Panc1 (cell line): ENCODE data around the gene NAA80. TPM values are rescaled to one million over a fixed set of nuclear protein-coding genes. Genes with fewer than 3 reads are reported as not detected.

Experiments used
- ATAC-seq: fragments of 200-7000 bp; cut with Tn5 transposase; 2 replicates; pipeline ENCODE4 v1.9.1; 2020; ENCODE audit warnings: mild to moderate bottlenecking, moderate library complexity
- BruUV-seq: library from RNA; stranded (reverse); fragments of 400-500 nt; replicated peaks from 2 replicates; lab custom pipeline; 2021; lab: Mats Ljungman, UMichigan
- CTCF ChIA-PET: fragments of 300-600 bp; sonication (Branson Sonifier 250); formaldehyde crosslinking; loops from one replicate; lab custom pipeline; 2022; ENCODE audit warnings: antibody characterized with exemption; lab: Charles Lee
- POLR2A ChIA-PET: fragments of 300-600 bp; sonication (Branson Sonifier 250); formaldehyde crosslinking; loops from one replicate; lab custom pipeline; 2022; ENCODE audit warnings: antibody characterized with exemption; lab: Charles Lee
- DNase-seq: peaks from one replicate; pipeline ENCODE4 v3.0.0-alpha.2; 2010; ENCODE audit warnings: low read depth, low spot score
- H3K27ac ChIP-seq: 2 replicates; pipeline ENCODE4 v1.5.1; 2011; ENCODE audit warnings: mild to moderate bottlenecking, low read length, inconsistent platforms
- H3K27me3 ChIP-seq: fragments of 200-500 bp; sonication (Bioruptor generic); 2 replicates; pipeline ENCODE4 v1.6.0; 2014; ENCODE audit warnings: low read length, inconsistent platforms; ENCODE audit not compliant: control insufficient read depth, insufficient read depth
- H3K36me3 ChIP-seq: fragments of 200-500 bp; sonication (Bioruptor generic); 2 replicates; pipeline ENCODE4 v1.5.1; 2014; ENCODE audit warnings: inconsistent platforms, mild to moderate bottlenecking, low read length, moderate library complexity; ENCODE audit not compliant: control insufficient read depth, insufficient read depth
- H3K4me1 ChIP-seq: 2 replicates; pipeline ENCODE4 v1.5.1; 2011; ENCODE audit warnings: inconsistent platforms, mild to moderate bottlenecking, low read length, moderate library complexity; ENCODE audit not compliant: control insufficient read depth, insufficient read depth
- H3K4me3 ChIP-seq, 2 experiments: 2 replicates each; pipeline ENCODE4 v1.5.1; 2011 to 2012; ENCODE audit warnings: low read depth in 2 of 2, low read length in 2 of 2, mild to moderate bottlenecking in 2 of 2, inconsistent platforms in 1 of 2, moderate library complexity in 1 of 2
- H3K9me3 ChIP-seq: fragments of 200-500 bp; sonication (Bioruptor generic); 2 replicates; pipeline ENCODE4 v1.5.1; 2014; ENCODE audit warnings: low read depth, mild to moderate bottlenecking, inconsistent platforms, low read length, moderate library complexity; ENCODE audit not compliant: control insufficient read depth, insufficient read depth
- CTCF ChIP-seq: fragments of 450-650 bp; IDR thresholded peaks from 2 replicates; pipeline ENCODE4 v1.5.1; 2017; ENCODE audit warnings: mild to moderate bottlenecking
- POLR2AphosphoS5 ChIP-seq: IDR thresholded peaks from 2 replicates; pipeline ENCODE4 v1.6.1; 2012; ENCODE audit warnings: mild to moderate bottlenecking, low read depth, low read length, moderate library complexity
- SIN3A ChIP-seq: IDR thresholded peaks from 2 replicates; pipeline ENCODE4 v1.6.1; 2012; ENCODE audit warnings: low read depth, mild to moderate bottlenecking, low read length, moderate library complexity, borderline replicate concordance; ENCODE audit not compliant: insufficient read depth
- TCF7L2 ChIP-seq: IDR thresholded peaks from 2 replicates; pipeline ENCODE4 v1.6.1; 2011; ENCODE audit warnings: mild to moderate bottlenecking, low read depth, low read length, inconsistent platforms
- in situ Hi-C: cut with HindIII; loops from 2 replicates; pipeline ENCODE4 v1.10.0; 2016; ENCODE audit warnings: low sequenced_read_pairs, low pct_unique_long_range_greater_than_20kb
- intact Hi-C: fragments of 100-400 bp; cut with micrococcal nuclease; formaldehyde crosslinking; loops from one replicate; pipeline ENCODE4 v1.10.0; 2022; ENCODE audit not compliant: unreplicated experiment
- total RNA-seq: library from RNA; stranded (reverse); gene quantifications from one replicate; pipeline ENCODE4 v1.2.1, GENCODE V29; 2021; ENCODE audit not compliant: unreplicated experiment
- TF ChIP-seq, protein P1 (sequence below), 2 experiments: IDR thresholded peaks; 2 replicates each; pipeline ENCODE4 v1.6.1; 2011 to 2012; ENCODE audit warnings: low read depth in 2 of 2, control low read depth in 1 of 2, low read length in 1 of 2, mild to moderate bottlenecking in 1 of 2, moderate library complexity in 1 of 2; ENCODE audit not compliant: insufficient read depth in 1 of 2

Gene NAA80
- total RNA-seq, 1 experiment from 2014 or later = 7.2 TPM

- ATAC-seq (no peak; the same call in 1 of the 2 replicates), DNase-seq (no peak)
- TF ChIP-seq SIN3A = no peak
- TF ChIP-seq POLR2AphosphoS5 = no peak
- no peak for TF ChIP-seq CTCF
- no peak for TF ChIP-seq TCF7L2
- TF ChIP-seq, protein P1, sequence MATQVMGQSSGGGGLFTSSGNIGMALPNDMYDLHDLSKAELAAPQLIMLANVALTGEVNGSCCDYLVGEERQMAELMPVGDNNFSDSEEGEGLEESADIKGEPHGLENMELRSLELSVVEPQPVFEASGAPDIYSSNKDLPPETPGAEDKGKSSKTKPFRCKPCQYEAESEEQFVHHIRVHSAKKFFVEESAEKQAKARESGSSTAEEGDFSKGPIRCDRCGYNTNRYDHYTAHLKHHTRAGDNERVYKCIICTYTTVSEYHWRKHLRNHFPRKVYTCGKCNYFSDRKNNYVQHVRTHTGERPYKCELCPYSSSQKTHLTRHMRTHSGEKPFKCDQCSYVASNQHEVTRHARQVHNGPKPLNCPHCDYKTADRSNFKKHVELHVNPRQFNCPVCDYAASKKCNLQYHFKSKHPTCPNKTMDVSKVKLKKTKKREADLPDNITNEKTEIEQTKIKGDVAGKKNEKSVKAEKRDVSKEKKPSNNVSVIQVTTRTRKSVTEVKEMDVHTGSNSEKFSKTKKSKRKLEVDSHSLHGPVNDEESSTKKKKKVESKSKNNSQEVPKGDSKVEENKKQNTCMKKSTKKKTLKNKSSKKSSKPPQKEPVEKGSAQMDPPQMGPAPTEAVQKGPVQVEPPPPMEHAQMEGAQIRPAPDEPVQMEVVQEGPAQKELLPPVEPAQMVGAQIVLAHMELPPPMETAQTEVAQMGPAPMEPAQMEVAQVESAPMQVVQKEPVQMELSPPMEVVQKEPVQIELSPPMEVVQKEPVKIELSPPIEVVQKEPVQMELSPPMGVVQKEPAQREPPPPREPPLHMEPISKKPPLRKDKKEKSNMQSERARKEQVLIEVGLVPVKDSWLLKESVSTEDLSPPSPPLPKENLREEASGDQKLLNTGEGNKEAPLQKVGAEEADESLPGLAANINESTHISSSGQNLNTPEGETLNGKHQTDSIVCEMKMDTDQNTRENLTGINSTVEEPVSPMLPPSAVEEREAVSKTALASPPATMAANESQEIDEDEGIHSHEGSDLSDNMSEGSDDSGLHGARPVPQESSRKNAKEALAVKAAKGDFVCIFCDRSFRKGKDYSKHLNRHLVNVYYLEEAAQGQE (IDR thresholded peaks at IDR 0.05; ENCODE audit: insufficient read depth in 1 of 2, low read depth in 2 of 2, low read length in 1 of 2) = no peak
- ChIA-PET CTCF (no interaction called here), POLR2A (no interaction called here)
- in situ Hi-C loops = no loop called here
- Histone ChIP-seq H3K27ac (no peak within 1 kb of the TSS), H3K27me3 (no peaks in the 10 kb centered on the region), H3K9me3 (no peaks in the 10 kb centered on the region), H3K36me3 (no peaks in the 10 kb centered on the region), H3K4me3 (no peak within 1 kb of the TSS), H3K4me1 (peaks cover 8% of the 10 kb centered on the region)
- no TSS peak for BruUV-seq
- intact Hi-C loops = loop anchor here (10.0 kb wide), 1 partner anchor 74 kb away; the partner anchor contains the start of gene GNAT1
These were observed 30.3 kb downstream of the NAA80 start, which contains the start of gene SEMA3B for GRCh38 chr3:50268703-50269451. Gene SEMA3B (plus strand): TSS chr3:50269147. CDS start chr3:50269241, 94 bp downstream.

- H3K27ac ChIP-seq = no peak overlapping the region
- BruUV-seq = no TSS peak
- no peak overlapping the region for H3K4me3 ChIP-seq
- ChIA-PET POLR2A (no interaction called here), CTCF (no interaction called here)
- H3K36me3 ChIP-seq = no peaks in the 10 kb centered on the region
- no peak for ATAC-seq
- intact Hi-C loops = loop anchor here (10.0 kb wide), 1 partner anchor 73 kb away; the partner anchor contains the start of gene GNAT1
- in situ Hi-C loops = no loop called here
- TF ChIP-seq TCF7L2 (no peak), CTCF (no peak), SIN3A (no peak), POLR2AphosphoS5 (no peak)
- TF ChIP-seq, protein P1 (IDR thresholded peaks at IDR 0.05; ENCODE audit: insufficient read depth in 1 of 2, low read depth in 2 of 2, low read length in 1 of 2) = no peak
- H3K9me3 ChIP-seq = no peaks in the 10 kb centered on the region
- no peak for DNase-seq
- H3K27me3 ChIP-seq = no peaks in the 10 kb centered on the region
- peaks cover 8% of the 10 kb centered on the region for H3K4me1 ChIP-seq
These were observed 30.9 kb downstream of the NAA80 start for GRCh38 chr3:50268276-50268675.
